ENCODE results near the gene PRKD1.

GRCh38 chr14:29789475-29789874 is 138.2 kb downstream of the PRKD1 start:
- TF ChIP-seq USF1 (IDR thresholded peaks at IDR 0.05) (no peak), MAX (IDR thresholded peaks at IDR 0.05) (no peak)

Data from Ishikawa (cell line).